Osteoblast (primary cell): ENCODE measurements around the gene MRPL36. TPM values are rescaled to one million over a fixed set of nuclear protein-coding genes. Genes with fewer than 3 reads are reported as not detected.

ENCODE experiments used
- DNase-seq: peaks from one replicate; pipeline ENCODE4 v3.0.0; 2011; ENCODE audit warnings: low spot score, mixed read lengths; ENCODE audit not compliant: insufficient read length; ENCODE audit errors: missing footprints
- H2AFZ ChIP-seq: 2 replicates; pipeline ENCODE4 v1.6.0; 2011; ENCODE audit warnings: mild to moderate bottlenecking, low read length
- H3K27ac ChIP-seq: 2 replicates; pipeline ENCODE4 v1.5.1; 2011; ENCODE audit warnings: mild to moderate bottlenecking, low read depth, low read length, moderate library complexity
- H3K27me3 ChIP-seq: 2 replicates; pipeline ENCODE4 v1.6.0; 2012; ENCODE audit warnings: mild to moderate bottlenecking, control low read depth, inconsistent platforms, low read length, moderate library complexity; ENCODE audit not compliant: insufficient read depth
- H3K36me3 ChIP-seq: 2 replicates; pipeline ENCODE4 v1.5.1; 2011; ENCODE audit warnings: mild to moderate bottlenecking, low read length, control low read depth, moderate library complexity; ENCODE audit not compliant: insufficient read depth
- H3K4me1 ChIP-seq: 2 replicates; pipeline ENCODE4 v1.5.1; 2011; ENCODE audit warnings: mild to moderate bottlenecking, low read length, control low read depth, moderate library complexity; ENCODE audit not compliant: insufficient read depth
- H3K4me2 ChIP-seq: 2 replicates; pipeline ENCODE4 v1.6.0; 2011; ENCODE audit warnings: mild to moderate bottlenecking, low read length; ENCODE audit not compliant: insufficient read depth
- H3K4me3 ChIP-seq: fragments of 200-600 bp; sonication (generic); 3 replicates; pipeline ENCODE4 v1.5.1; 2012; ENCODE audit warnings: mild to moderate bottlenecking, low read length, inconsistent platforms; ENCODE audit not compliant: insufficient read depth
- H3K79me2 ChIP-seq: 2 replicates; pipeline ENCODE4 v1.6.0; 2012; ENCODE audit warnings: mild to moderate bottlenecking, low read length, control low read depth, inconsistent platforms; ENCODE audit not compliant: insufficient read depth
- H3K9me3 ChIP-seq: 2 replicates; pipeline ENCODE4 v1.5.1; 2011; ENCODE audit warnings: low read depth, low read length, control low read depth
- H4K20me1 ChIP-seq: 2 replicates; pipeline ENCODE4 v1.6.0; 2012; ENCODE audit warnings: mild to moderate bottlenecking, low read length, control low read depth; ENCODE audit not compliant: insufficient read depth
- total RNA-seq: library from RNA; depleted of rRNA; stranded (reverse); fragments of >200 nt; gene quantifications from 2 replicates; pipeline ENCODE4 v1.2.3, GENCODE V29; 2012
- TF ChIP-seq, protein P1 (sequence below): IDR thresholded peaks from 2 replicates; pipeline ENCODE4 v1.5.1; 2011; ENCODE audit warnings: mild to moderate bottlenecking, low read depth, low read length, moderate library complexity; ENCODE audit errors: extremely low read depth

MRPL36 gene
- total RNA-seq, 1 donor: 35.1 TPM

DNA sequence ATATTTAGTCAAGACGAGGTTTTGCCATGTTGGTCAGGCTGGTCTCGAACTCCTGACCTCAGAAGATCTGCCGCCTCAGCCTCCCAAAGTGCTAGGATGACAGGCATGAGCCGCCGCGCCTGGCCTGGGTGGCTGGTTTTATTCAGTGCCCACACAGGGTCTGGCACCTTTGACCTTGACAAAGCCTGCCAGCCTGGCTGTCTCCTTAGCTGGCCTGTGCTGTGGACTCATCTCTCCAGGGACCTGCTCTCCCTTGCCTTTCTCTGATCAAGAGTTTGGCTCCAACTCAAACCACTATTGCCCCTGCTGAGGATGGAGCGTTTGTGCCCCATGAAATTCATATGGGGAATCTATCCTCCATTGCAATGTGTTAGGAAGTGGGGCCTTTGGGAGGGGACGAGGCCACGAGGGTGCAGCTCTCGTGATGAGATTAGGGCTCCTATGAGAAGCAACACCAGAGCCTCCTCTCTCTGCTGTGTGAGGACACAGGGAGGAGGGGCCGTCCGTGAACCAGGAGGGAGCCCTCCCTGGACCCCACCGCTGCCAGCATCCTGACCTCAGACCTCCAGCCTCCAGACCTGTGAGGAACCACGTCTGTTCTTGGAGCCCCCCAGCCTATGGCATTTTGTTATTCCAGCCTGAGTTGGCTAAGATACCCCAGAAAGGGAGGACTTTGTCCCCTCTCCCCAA is 45.0 kb downstream of the MRPL36 start:
- no peaks in the 10 kb centered on the region for H4K20me1 ChIP-seq
- H3K79me2 ChIP-seq: no peaks in the 10 kb centered on the region
- H3K27me3 ChIP-seq: peaks cover 13% of the 10 kb centered on the region
- peaks cover 2% of the 10 kb centered on the region for H3K9me3 ChIP-seq
- H3K36me3 ChIP-seq: no peaks in the 10 kb centered on the region
- TF ChIP-seq, protein P1, sequence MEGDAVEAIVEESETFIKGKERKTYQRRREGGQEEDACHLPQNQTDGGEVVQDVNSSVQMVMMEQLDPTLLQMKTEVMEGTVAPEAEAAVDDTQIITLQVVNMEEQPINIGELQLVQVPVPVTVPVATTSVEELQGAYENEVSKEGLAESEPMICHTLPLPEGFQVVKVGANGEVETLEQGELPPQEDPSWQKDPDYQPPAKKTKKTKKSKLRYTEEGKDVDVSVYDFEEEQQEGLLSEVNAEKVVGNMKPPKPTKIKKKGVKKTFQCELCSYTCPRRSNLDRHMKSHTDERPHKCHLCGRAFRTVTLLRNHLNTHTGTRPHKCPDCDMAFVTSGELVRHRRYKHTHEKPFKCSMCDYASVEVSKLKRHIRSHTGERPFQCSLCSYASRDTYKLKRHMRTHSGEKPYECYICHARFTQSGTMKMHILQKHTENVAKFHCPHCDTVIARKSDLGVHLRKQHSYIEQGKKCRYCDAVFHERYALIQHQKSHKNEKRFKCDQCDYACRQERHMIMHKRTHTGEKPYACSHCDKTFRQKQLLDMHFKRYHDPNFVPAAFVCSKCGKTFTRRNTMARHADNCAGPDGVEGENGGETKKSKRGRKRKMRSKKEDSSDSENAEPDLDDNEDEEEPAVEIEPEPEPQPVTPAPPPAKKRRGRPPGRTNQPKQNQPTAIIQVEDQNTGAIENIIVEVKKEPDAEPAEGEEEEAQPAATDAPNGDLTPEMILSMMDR: no peak
- no peak overlapping the region for H3K4me2 ChIP-seq
- no peak overlapping the region for H3K27ac ChIP-seq
- DNase-seq: peak; percentile 56
- H2AFZ ChIP-seq: no peak overlapping the region
- no peaks in the 10 kb centered on the region for H3K4me1 ChIP-seq
- no peak overlapping the region for H3K4me3 ChIP-seq

DNA sequence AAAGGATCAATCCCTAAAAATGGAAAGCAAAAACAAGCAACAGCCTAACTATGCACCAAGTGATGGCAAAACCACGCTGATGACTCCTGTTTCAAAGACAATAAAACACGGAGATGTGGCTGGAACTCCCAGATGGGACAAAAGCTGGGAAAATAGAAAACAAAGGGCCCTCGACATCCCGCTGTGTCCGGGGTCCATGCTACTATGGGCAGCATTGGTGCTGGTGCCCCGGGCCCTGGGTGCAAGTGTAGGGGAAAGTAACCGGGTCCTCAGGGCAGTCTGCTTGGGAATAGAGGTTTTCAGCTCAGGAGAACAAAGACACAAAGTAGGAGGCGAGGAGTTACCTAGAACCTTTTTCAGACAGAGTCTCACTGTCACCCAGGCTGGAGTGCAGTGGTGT is 46.1 kb downstream of the MRPL36 start:
- no peaks in the 10 kb centered on the region for H4K20me1 ChIP-seq
- H3K9me3 ChIP-seq: peaks cover under 1% of the 10 kb centered on the region
- H3K4me2 ChIP-seq: no peak overlapping the region
- no peak overlapping the region for H2AFZ ChIP-seq
- H3K27me3 ChIP-seq: peaks cover 5% of the 10 kb centered on the region
- no peaks in the 10 kb centered on the region for H3K79me2 ChIP-seq
- TF ChIP-seq, protein P1: no peak
- no peaks in the 10 kb centered on the region for H3K4me1 ChIP-seq
- H3K27ac ChIP-seq: no peak overlapping the region
- DNase-seq: peak; percentile 37
- H3K4me3 ChIP-seq: no peak overlapping the region
- H3K36me3 ChIP-seq: no peaks in the 10 kb centered on the region

- H2AFZ ChIP-seq: no peak overlapping the region
- no peak overlapping the region for H3K27ac ChIP-seq
- H3K9me3 ChIP-seq: no peaks in the 10 kb centered on the region
- DNase-seq: peak; percentile 54
- no peak overlapping the region for H3K4me3 ChIP-seq
- no peak overlapping the region for H3K4me2 ChIP-seq
- no peaks in the 10 kb centered on the region for H3K79me2 ChIP-seq
- TF ChIP-seq, protein P1: no peak
- H3K27me3 ChIP-seq: peaks cover 4% of the 10 kb centered on the region
- no peaks in the 10 kb centered on the region for H4K20me1 ChIP-seq
- no peaks in the 10 kb centered on the region for H3K36me3 ChIP-seq
- H3K4me1 ChIP-seq: no peaks in the 10 kb centered on the region
Measured at GRCh38 chr5:1752881-1753280, 46.8 kb downstream of the MRPL36 start.

DNA sequence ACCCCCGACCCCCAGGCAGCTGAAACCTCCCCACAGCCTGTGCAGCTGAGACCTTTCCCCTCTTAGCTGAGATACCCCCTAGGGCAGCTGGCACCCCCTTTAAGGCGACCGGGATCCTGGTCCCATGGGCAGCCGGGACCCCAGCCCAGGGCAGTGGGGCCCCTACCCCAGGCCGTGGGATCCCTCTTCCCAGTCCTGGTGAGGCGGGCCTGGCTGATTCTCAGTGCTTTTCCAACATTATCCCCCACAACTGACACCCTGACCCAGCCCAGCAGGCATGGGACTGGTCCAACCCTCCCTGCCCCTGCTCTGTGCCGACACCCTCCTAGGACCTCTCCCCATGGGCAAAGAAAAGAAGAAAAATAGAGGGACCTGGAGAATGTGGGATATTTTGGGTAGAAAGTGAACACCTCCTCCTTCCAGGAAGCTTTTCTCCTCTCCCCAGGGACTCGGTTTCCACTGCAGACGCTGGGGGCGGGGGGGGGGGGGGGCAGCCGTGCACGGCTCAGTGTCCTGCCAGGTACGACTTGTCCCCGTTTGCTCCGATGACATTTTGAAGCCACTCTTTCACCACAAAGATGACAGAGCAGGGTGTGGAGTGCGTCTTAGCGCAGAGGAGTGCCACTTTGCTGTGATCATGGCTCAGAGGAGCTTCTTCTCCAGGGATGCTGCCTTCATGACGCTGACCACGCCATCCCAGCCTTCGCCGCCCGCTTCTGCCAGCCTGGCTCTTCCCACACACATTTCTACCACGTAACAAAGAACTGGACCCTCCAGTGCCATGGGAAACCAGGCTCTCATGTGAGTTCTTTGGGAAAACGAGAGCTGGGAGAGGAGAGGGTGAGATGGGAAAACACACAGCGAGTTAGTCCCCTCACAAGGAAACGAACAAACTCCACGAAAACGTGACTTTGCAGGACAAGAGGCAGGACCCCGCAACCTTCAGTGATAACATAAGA is 47.5 kb downstream of the MRPL36 start:
- no peaks in the 10 kb centered on the region for H3K4me1 ChIP-seq
- DNase-seq: peak; percentile 68
- no peaks in the 10 kb centered on the region for H3K9me3 ChIP-seq
- H3K27ac ChIP-seq: no peak overlapping the region
- H2AFZ ChIP-seq: no peak overlapping the region
- H4K20me1 ChIP-seq: no peaks in the 10 kb centered on the region
- H3K79me2 ChIP-seq: no peaks in the 10 kb centered on the region
- peaks cover 4% of the 10 kb centered on the region for H3K27me3 ChIP-seq
- no peak overlapping the region for H3K4me2 ChIP-seq
- H3K36me3 ChIP-seq: no peaks in the 10 kb centered on the region
- H3K4me3 ChIP-seq: no peak overlapping the region
- TF ChIP-seq, protein P1: no peak
